Endothelial cell of umbilical vein (primary cell): ENCODE results near the gene GREB1.

ENCODE experiments used
- EZH2 ChIP-seq: IDR thresholded peaks from 2 replicates; pipeline ENCODE4 v1.6.1; 2012; ENCODE audit warnings: borderline replicate concordance, low read depth, mild to moderate bottlenecking, moderate library complexity, low read length, inconsistent platforms; ENCODE audit not compliant: severe bottlenecking
- FOS ChIP-seq: IDR thresholded peaks from 2 replicates; pipeline ENCODE4 v1.6.1; 2011; ENCODE audit warnings: mild to moderate bottlenecking, low read length, moderate library complexity, borderline replicate concordance; ENCODE audit not compliant: insufficient read depth
- POLR2A ChIP-seq: IDR thresholded peaks from 2 replicates; pipeline ENCODE4 v1.6.1; 2012; ENCODE audit warnings: low read depth, mild to moderate bottlenecking, control low read depth, low read length
- POLR2AphosphoS5 ChIP-seq: IDR thresholded peaks from 2 replicates; pipeline ENCODE4 v1.6.1; 2012; ENCODE audit warnings: low read depth, mild to moderate bottlenecking, control low read depth, low read length, moderate library complexity; ENCODE audit not compliant: insufficient read depth
- TF ChIP-seq, protein P1 (sequence below), 2 donors: IDR thresholded peaks; 1 replicate in 1 of 2; 2 replicates in 1 of 2; pipeline ENCODE4 v1.5.1; 2011; ENCODE audit warnings: low read length in 2 of 2, mild to moderate bottlenecking in 2 of 2, moderate library complexity in 2 of 2, control low read depth in 1 of 2, inconsistent platforms in 1 of 2, low read depth in 1 of 2; ENCODE audit not compliant: insufficient read depth in 1 of 2; ENCODE audit errors: extremely low read depth in 1 of 2

DNA sequence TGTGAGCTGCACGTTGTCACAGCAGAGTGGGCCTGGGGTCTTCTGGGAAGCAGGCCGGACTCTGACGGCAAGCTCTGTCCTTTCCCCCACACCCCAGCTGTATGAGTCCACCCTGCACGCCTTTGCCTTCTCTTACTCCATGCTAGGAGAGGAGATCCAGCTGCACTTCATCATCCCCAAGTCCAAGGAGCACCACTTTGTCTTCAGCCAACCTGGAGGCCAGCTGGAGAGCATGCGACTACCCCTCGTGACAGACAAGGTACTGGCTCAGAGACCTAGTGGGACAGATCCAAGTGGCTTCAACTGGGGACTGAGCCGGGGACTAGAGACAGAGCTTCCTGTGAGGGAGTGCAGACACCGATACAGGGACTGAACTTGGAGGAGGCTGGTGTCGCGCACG is 96.0 kb downstream of the GREB1 start:
- TF ChIP-seq, protein P1, sequence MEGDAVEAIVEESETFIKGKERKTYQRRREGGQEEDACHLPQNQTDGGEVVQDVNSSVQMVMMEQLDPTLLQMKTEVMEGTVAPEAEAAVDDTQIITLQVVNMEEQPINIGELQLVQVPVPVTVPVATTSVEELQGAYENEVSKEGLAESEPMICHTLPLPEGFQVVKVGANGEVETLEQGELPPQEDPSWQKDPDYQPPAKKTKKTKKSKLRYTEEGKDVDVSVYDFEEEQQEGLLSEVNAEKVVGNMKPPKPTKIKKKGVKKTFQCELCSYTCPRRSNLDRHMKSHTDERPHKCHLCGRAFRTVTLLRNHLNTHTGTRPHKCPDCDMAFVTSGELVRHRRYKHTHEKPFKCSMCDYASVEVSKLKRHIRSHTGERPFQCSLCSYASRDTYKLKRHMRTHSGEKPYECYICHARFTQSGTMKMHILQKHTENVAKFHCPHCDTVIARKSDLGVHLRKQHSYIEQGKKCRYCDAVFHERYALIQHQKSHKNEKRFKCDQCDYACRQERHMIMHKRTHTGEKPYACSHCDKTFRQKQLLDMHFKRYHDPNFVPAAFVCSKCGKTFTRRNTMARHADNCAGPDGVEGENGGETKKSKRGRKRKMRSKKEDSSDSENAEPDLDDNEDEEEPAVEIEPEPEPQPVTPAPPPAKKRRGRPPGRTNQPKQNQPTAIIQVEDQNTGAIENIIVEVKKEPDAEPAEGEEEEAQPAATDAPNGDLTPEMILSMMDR (IDR thresholded peaks at IDR 0.05; ENCODE audit: extremely low read depth in 1 of 2, insufficient read depth in 1 of 2, low read depth in 1 of 2, low read length in 2 of 2) = no peak
- no peak for TF ChIP-seq POLR2AphosphoS5
- no peak for TF ChIP-seq POLR2A
- TF ChIP-seq EZH2 = no peak
- TF ChIP-seq FOS = no peak
